Measurements from ENCODE around the gene SKP2. TPM values are rescaled to one million over a fixed set of nuclear protein-coding genes. Genes with fewer than 3 reads are reported as not detected.
"Not testable (repeated sequence)": the region's sequence is repeated elsewhere in the genome, so short reads cannot be mapped to it uniquely, and the experiment has no call there.

The SKP2 gene
- 5.4 TPM for total RNA-seq
- long read RNA-seq, partial matches to known transcripts = 1 of 9 reads
- long read RNA-seq, other reads (novel, unspliced or antisense) = 5 of 9 reads

GRCh38 chr5:36151434-36152323 lies at the start of gene SKP2, which contains the start of gene LMBRD2:
SKP2 (plus strand) TSS chr5:36152111; CDS start chr5:36152263, 152 bp downstream.
LMBRD2 (minus strand) TSS chr5:36151887; CDS start chr5:36143349, 8,538 bp downstream.
- intact Hi-C loops (cut with micrococcal nuclease) = no loop called here
- DNase-seq = peak; percentile 98
- ATAC-seq = peak; percentile 99

- ATAC-seq (no peak), DNase-seq (no peak)
- intact Hi-C loops (cut with micrococcal nuclease) = no loop called here
Measured at GRCh38 chr5:36105819-36106218, 46.1 kb upstream of the SKP2 start.

- intact Hi-C loops (cut with micrococcal nuclease) = no loop called here
- ATAC-seq (no peak), DNase-seq (no peak)
Measured at GRCh38 chr5:36108758-36109460, 43.0 kb upstream of the SKP2 start.

- DNase-seq = no peak
- intact Hi-C loops (cut with micrococcal nuclease) = no loop called here
- no peak for ATAC-seq
Measured at GRCh38 chr5:36111238-36111637, 40.7 kb upstream of the SKP2 start.

GRCh38 chr5:36125868-36126267 lies 26.0 kb upstream of the SKP2 start:
- intact Hi-C loops (cut with micrococcal nuclease) = no loop called here
- ATAC-seq (peak; percentile 35), DNase-seq (no peak)

GRCh38 chr5:36128795-36129194 lies 23.1 kb upstream of the SKP2 start:
- intact Hi-C loops (cut with micrococcal nuclease) = no loop called here
- no peak for ATAC-seq
- no peak for DNase-seq

- DNase-seq; intact Hi-C loops (cut with micrococcal nuclease); ATAC-seq: not testable (repeated sequence)
Measured at GRCh38 chr5:36129666-36130065, 22.2 kb upstream of the SKP2 start.

- ATAC-seq; DNase-seq; intact Hi-C loops (cut with micrococcal nuclease): not testable (repeated sequence)
Measured at GRCh38 chr5:36133009-36133408, 18.9 kb upstream of the SKP2 start.

- DNase-seq (no peak), ATAC-seq (no peak)
- intact Hi-C loops (cut with micrococcal nuclease) = no loop called here
Measured at GRCh38 chr5:36135988-36136387, 15.9 kb upstream of the SKP2 start.

- DNase-seq (no peak), ATAC-seq (no peak)
- intact Hi-C loops (cut with micrococcal nuclease) = no loop called here
Measured at GRCh38 chr5:36136581-36136980, 15.3 kb upstream of the SKP2 start.

- intact Hi-C loops (cut with micrococcal nuclease) = no loop called here
- ATAC-seq (no peak), DNase-seq (no peak)
Measured at GRCh38 chr5:36138900-36139683, 12.8 kb upstream of the SKP2 start.

GRCh38 chr5:36145311-36145710 lies 6.6 kb upstream of the SKP2 start:
- DNase-seq = no peak
- intact Hi-C loops (cut with micrococcal nuclease) = no loop called here
- ATAC-seq = no peak

- ATAC-seq (no peak), DNase-seq (no peak)
- intact Hi-C loops (cut with micrococcal nuclease) = no loop called here
Measured at GRCh38 chr5:36146390-36146789, 5.5 kb upstream of the SKP2 start.

GRCh38 chr5:36147681-36148080 lies 4.2 kb upstream of the SKP2 start:
- ATAC-seq (no peak), DNase-seq (no peak)
- intact Hi-C loops (cut with micrococcal nuclease) = no loop called here

- DNase-seq = peak; percentile 51
Measured at GRCh38 chr5:36150676-36151433, 1.1 kb upstream of the SKP2 start.

GRCh38 chr5:36152324-36153297 lies 700 bp downstream of the SKP2 start:
- intact Hi-C loops (cut with micrococcal nuclease) = no loop called here

More at GRCh38 chr5:36150676-36151433, 1.1 kb upstream of the SKP2 start:
- peak; percentile 45 for ATAC-seq
- intact Hi-C loops (cut with micrococcal nuclease) = no loop called here

GRCh38 chr5:36153298-36153677 lies 1.4 kb downstream of the SKP2 start:
- ATAC-seq (no peak), DNase-seq (no peak)
- intact Hi-C loops (cut with micrococcal nuclease) = no loop called here

More at GRCh38 chr5:36152324-36153297, 700 bp downstream of the SKP2 start:
- no peak for DNase-seq
- peak; percentile 8 for ATAC-seq

Data from left ventricle myocardium superior (tissue), 1 donor.